ENCODE results near the gene IL3.
"Not testable (repeated sequence)": the region's sequence is repeated elsewhere in the genome, so short reads cannot be mapped to it uniquely, and the experiment has no call there.

The IL3 gene

DNA sequence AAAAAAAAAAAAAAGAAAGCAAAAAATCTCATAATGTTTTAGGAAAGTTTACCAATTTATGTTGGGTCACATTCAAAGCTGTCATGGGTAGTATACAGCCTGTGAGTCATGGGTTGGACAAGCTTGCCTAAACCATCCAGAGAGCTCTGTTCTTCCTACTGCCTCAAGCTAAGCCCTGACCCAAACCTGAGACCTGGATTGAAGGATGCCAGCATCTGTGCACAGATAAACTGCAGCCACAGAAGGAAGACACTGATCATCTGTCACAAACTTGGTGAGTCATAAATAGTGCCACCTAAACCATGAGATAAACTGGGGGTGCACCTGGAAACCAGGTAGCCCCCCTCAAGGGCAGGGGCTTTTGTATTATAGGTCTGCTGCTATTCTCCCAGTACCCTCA lies 44.1 kb downstream of the IL3 start:
- TF ChIP-seq CTCF (IDR thresholded peaks at IDR 0.05; ENCODE audit: low read depth, low read length) = no peak
- no peak for DNase-seq (ENCODE audit: low read depth, low spot score)
- in situ Hi-C loops (cut with HindIII; ENCODE audit: low sequenced_read_pairs) = no loop called here
- no peak overlapping the region for H3K4me3 ChIP-seq (ENCODE audit: low read depth, low read length)

GRCh38 chr5:132105688-132106087 lies 45.2 kb downstream of the IL3 start:
- DNase-seq (ENCODE audit: low read depth, low spot score) = no peak
- in situ Hi-C loops (cut with HindIII; ENCODE audit: low sequenced_read_pairs) = no loop called here
- no peak overlapping the region for H3K4me3 ChIP-seq (ENCODE audit: low read depth, low read length)
- TF ChIP-seq CTCF (IDR thresholded peaks at IDR 0.05; ENCODE audit: low read depth, low read length) = no peak

- DNase-seq (ENCODE audit: low read depth, low spot score); in situ Hi-C loops (cut with HindIII; ENCODE audit: low sequenced_read_pairs); H3K4me3 ChIP-seq (ENCODE audit: low read depth, low read length): not testable (repeated sequence)
These were observed 48.0 kb downstream of the IL3 start for GRCh38 chr5:132108495-132108894.

- H3K4me3 ChIP-seq (ENCODE audit: low read depth, low read length); in situ Hi-C loops (cut with HindIII; ENCODE audit: low sequenced_read_pairs); DNase-seq (ENCODE audit: low read depth, low spot score): not testable (repeated sequence)
These were observed 48.5 kb downstream of the IL3 start for GRCh38 chr5:132108957-132109356.

DNA sequence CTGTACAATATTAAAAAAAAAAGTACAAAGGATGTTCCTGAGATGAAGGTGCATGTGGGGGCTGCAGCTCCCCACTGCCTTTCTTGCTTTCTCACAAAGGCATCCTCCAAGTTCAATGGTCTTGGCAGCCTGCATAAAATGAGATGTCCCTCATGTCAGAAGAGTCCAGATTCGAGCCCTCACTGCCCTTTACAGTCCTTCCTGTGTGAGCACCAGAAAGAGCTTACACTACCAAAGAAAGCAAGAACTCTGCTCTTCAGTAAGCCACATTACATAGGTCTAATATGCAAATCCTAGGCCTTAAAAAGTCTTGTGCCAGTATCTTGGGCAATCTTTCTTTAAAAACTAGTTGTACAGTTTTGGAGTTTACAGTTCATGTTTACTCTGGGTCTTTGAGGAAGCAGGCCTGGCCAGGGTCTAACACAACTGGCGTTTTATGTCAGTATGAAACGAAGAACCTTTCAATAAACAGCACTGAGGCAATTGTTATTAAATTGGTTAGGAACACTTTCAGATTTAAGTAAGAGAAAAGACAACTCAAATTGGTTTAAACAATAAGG lies 49.1 kb downstream of the IL3 start:
- TF ChIP-seq CTCF (IDR thresholded peaks at IDR 0.05; ENCODE audit: low read depth, low read length) = no peak
- no peak overlapping the region for H3K4me3 ChIP-seq (ENCODE audit: low read depth, low read length)
- in situ Hi-C loops (cut with HindIII; ENCODE audit: low sequenced_read_pairs) = no loop called here
- DNase-seq (ENCODE audit: low read depth, low spot score) = no peak

DNA sequence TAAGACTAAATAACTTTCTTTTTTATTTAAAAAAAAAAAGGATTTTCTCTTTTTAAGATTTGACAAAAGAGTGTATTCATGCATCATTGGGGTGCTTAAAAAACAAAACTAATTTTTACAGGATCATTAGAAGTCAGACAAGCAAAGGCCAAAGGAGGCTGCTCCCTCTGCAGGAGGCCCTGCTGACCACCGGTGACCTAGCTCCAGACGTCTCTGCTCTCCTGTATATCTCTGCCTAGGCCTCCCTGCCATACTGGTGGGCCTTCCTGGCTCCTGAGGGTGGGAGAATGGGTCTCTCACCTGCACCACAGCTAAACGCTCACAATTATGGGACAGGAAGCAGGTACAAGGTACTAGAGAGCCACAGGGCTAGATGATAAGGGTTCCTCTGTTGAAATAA lies 49.7 kb downstream of the IL3 start:
- H3K4me3 ChIP-seq (ENCODE audit: low read depth, low read length) = no peak overlapping the region
- no peak for DNase-seq (ENCODE audit: low read depth, low spot score)
- in situ Hi-C loops (cut with HindIII; ENCODE audit: low sequenced_read_pairs) = no loop called here
- no peak for TF ChIP-seq CTCF (IDR thresholded peaks at IDR 0.05; ENCODE audit: low read depth, low read length)

DNA sequence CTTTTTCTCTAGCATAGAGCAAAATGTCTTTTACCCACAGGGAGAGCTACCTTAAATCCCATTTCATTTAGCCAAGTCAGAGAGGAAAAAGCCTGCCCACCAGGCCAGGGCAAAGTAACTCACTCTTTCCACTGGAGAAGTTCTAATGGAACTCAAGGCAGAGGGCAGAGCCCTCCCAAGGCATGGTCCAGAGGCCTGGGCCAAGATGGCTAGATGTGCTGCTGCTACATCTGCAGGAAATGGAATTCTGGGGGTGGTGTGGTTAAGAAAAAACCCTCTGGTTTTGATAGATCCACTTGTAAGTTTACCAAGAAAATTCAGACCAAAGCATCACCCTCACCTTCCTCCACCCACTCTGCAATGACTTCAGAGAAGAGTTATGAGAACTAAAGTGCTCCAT lies 50.5 kb downstream of the IL3 start:
- no peak overlapping the region for H3K4me3 ChIP-seq (ENCODE audit: low read depth, low read length)
- in situ Hi-C loops (cut with HindIII; ENCODE audit: low sequenced_read_pairs) = no loop called here
- no peak for DNase-seq (ENCODE audit: low read depth, low spot score)
- no peak for TF ChIP-seq CTCF (IDR thresholded peaks at IDR 0.05; ENCODE audit: low read depth, low read length)

DNA sequence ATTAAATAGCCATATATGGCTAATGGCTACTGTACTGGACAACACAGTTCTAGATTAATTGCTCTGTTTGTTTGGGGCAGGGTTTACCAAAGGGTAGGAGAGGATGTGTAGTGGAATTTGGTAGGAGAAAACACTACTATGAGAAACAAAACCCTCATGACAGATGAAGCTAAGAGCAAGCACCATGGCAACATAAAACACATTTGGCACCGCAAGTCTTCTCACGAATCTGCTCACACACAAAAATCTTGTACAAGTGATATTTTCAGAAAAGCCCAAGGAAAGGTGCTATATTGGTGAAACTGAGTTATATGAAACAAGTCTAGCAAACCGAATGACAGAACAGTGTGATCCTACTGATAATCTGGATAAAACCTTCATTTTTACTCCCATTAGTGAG lies 51.7 kb downstream of the IL3 start:
- in situ Hi-C loops (cut with HindIII; ENCODE audit: low sequenced_read_pairs) = no loop called here
- H3K4me3 ChIP-seq (ENCODE audit: low read depth, low read length) = no peak overlapping the region
- DNase-seq (ENCODE audit: low read depth, low spot score) = no peak
- TF ChIP-seq CTCF (IDR thresholded peaks at IDR 0.05; ENCODE audit: low read depth, low read length) = no peak

All from astrocyte of the spinal cord (primary cell).